HepG2 (cell line): Measurements from ENCODE around the gene EYA2. TPM values are rescaled to one million over a fixed set of nuclear protein-coding genes. Genes with fewer than 3 reads are reported as not detected.
A peak's percentile ranks its signal among the peaks of the same experiment; 100 is the strongest.

Experiments used
- ATAC-seq: fragments of 200-7000 bp; cut with Tn5 transposase; 3 replicates; pipeline ENCODE4 v1.9.1; 2020; ENCODE audit warnings: mild to moderate bottlenecking, moderate library complexity
- BruUV-seq: library from RNA; stranded (reverse); fragments of 400-500 nt; replicated peaks from 2 replicates; lab custom pipeline; 2021; lab: Mats Ljungman, UMichigan
- CTCF ChIA-PET: fragments of 300-600 bp; formaldehyde crosslinking; extraction: SDS; loops from one replicate; lab custom pipeline; 2021; ENCODE audit warnings: low total read pairs, inconsistent platforms, low intra/inter-chr PET ratio; lab: Yijun Ruan, JAX
- POLR2A ChIA-PET: fragments of 350-600 bp; sonication (Branson Sonifier 250); formaldehyde crosslinking; loops from one replicate; lab custom pipeline; 2020; ENCODE audit warnings: antibody characterized with exemption, inconsistent platforms; lab: Yijun Ruan, JAX
- DNase-seq: peaks from one replicate; pipeline ENCODE4 v3.0.0-alpha.2; 2015; ENCODE audit warnings: low spot score
- FAIRE-seq: peaks from 3 replicates; lab custom pipeline; 2011; peaks lifted over from hg19 to GRCh38; lab: Jason Lieb, UNC
- H2AFZ ChIP-seq: one replicate; pipeline ENCODE4 v1.6.1; 2011; ENCODE audit warnings: low read length, inconsistent platforms
- H3K27ac ChIP-seq: fragments of 300-600 bp; 3 replicates; pipeline ENCODE4 v1.8.0; 2011; ENCODE audit warnings: mixed run types, mild to moderate bottlenecking, mixed read lengths, low read length, inconsistent platforms; ENCODE audit not compliant: insufficient read depth; ENCODE audit errors: extremely low read length
- H3K27me3 ChIP-seq, 2 experiments: fragments of 200-600 bp in 1 of 2; 2 replicates in 1 of 2; 3 replicates in 1 of 2; pipeline versions ENCODE4 v1.6.0 to v1.8.0; 2011; ENCODE audit warnings: low read length in 2 of 2, mild to moderate bottlenecking in 2 of 2, moderate library complexity in 2 of 2, inconsistent platforms in 1 of 2; ENCODE audit not compliant: insufficient read depth in 2 of 2, control insufficient read depth in 1 of 2
- H3K36me3 ChIP-seq, 2 experiments: fragments of 200-600 bp in 1 of 2; replicated peaks in 1 of 2; 2 replicates in 1 of 2; 3 replicates in 1 of 2; pipeline versions ENCODE4 v1.5.1 to v1.8.0; 2011; ENCODE audit warnings: low read length in 2 of 2, inconsistent platforms in 1 of 2; ENCODE audit not compliant: insufficient read depth in 2 of 2, control insufficient read depth in 1 of 2
- H3K4me1 ChIP-seq: 2 replicates; pipeline ENCODE4 v1.5.1; 2012; ENCODE audit warnings: low read length, inconsistent platforms; ENCODE audit not compliant: insufficient read depth
- H3K4me2 ChIP-seq: 2 replicates; pipeline ENCODE4 v1.6.0; 2011; ENCODE audit warnings: low read depth, low read length, inconsistent platforms
- H3K4me3 ChIP-seq, 3 experiments: fragments of 200-600 bp in 1 of 3; sonication (generic), shearing (Covaris generic) in 1 of 3; replicated peaks in 1 of 3; 2 replicates each; pipeline ENCODE4 v1.5.1; 2011 to 2016; ENCODE audit warnings: low read length in 3 of 3, inconsistent platforms in 2 of 3, low read depth in 2 of 3, mild to moderate bottlenecking in 2 of 3, control low read depth in 1 of 3, mixed read lengths in 1 of 3; ENCODE audit not compliant: insufficient read depth in 1 of 3
- H3K79me2 ChIP-seq: one replicate; pipeline ENCODE4 v1.6.1; 2011; ENCODE audit warnings: low read length, inconsistent platforms; ENCODE audit not compliant: insufficient read depth
- H3K9ac ChIP-seq: 2 replicates; pipeline ENCODE4 v1.6.0; 2011; ENCODE audit warnings: mild to moderate bottlenecking, low read depth, low read length, inconsistent platforms; ENCODE audit not compliant: insufficient read depth
- H3K9me3 ChIP-seq: 2 replicates; pipeline ENCODE4 v1.5.1; 2012; ENCODE audit warnings: mild to moderate bottlenecking, low read length
- H4K20me1 ChIP-seq: 2 replicates; pipeline ENCODE4 v1.6.0; 2011; ENCODE audit warnings: inconsistent platforms, mild to moderate bottlenecking, low read length, moderate library complexity; ENCODE audit not compliant: insufficient read depth
- AHR ChIP-seq: IDR thresholded peaks from 2 replicates; pipeline ENCODE4 v1.6.1; 2018; ENCODE audit warnings: missing genetic modification reagents, missing compliant biosample characterization
- RFX5 ChIP-seq: IDR thresholded peaks from 2 replicates; pipeline ENCODE4 v1.6.1; 2011; ENCODE audit warnings: low read depth, low read length, improper control_type of control experiment
- SOX13 ChIP-seq, 3 experiments: fragments of 450-650 bp in 1 of 3; sonication (generic) in 1 of 3; formaldehyde crosslinking in 1 of 3; IDR thresholded peaks in 2 of 3; conservative IDR thresholded peaks in 1 of 3; 2 replicates each; pipeline versions ENCODE4 v1.5.0 to v1.6.1; 2016 to 2020; ENCODE audit warnings: antibody characterized with exemption in 1 of 3, mild to moderate bottlenecking in 1 of 3, missing compliant biosample characterization in 1 of 3, missing genetic modification reagents in 1 of 3, moderate library complexity in 1 of 3
- SOX5 ChIP-seq: IDR thresholded peaks from 2 replicates; pipeline ENCODE4 v1.6.1; 2016; ENCODE audit warnings: borderline replicate concordance
- SOX6 ChIP-seq, 2 experiments: fragments of 450-650 bp in 1 of 2; sonication (generic) in 1 of 2; formaldehyde crosslinking in 1 of 2; IDR thresholded peaks; 2 replicates each; pipeline versions ENCODE4 v1.4.0 to v1.6.1; 2017 to 2020; ENCODE audit warnings: antibody characterized with exemption in 1 of 2, mild to moderate bottlenecking in 1 of 2, missing genetic modification reagents in 1 of 2
- ZFP36L1 ChIP-seq: sonication (generic); formaldehyde crosslinking; IDR thresholded peaks from 2 replicates; pipeline ENCODE4 v1.8.0; 2022; ENCODE audit warnings: mild to moderate bottlenecking, missing genetic modification reagents, moderate library complexity
- ZFX ChIP-seq: sonication (generic); formaldehyde crosslinking; IDR thresholded peaks from 2 replicates; pipeline ENCODE4 v1.4.0; 2020; ENCODE audit warnings: mild to moderate bottlenecking, low read depth, missing genetic modification reagents, moderate library complexity
- ZNF296 ChIP-seq: sonication (generic); formaldehyde crosslinking; conservative IDR thresholded peaks from 2 replicates; pipeline ENCODE4 v1.5.0; 2020; ENCODE audit warnings: mild to moderate bottlenecking, missing genetic modification reagents
- ZNF629 ChIP-seq: sonication (generic); formaldehyde crosslinking; conservative IDR thresholded peaks from 2 replicates; pipeline ENCODE4 v1.5.0; 2020; ENCODE audit warnings: missing genetic modification reagents
- WGBS: methylation state at CpG from one replicate; pipeline ENCODE4 v1.1.6; 2017; ENCODE audit warnings: low lambda C conversion rate; 5-methylcytosine and 5-hydroxymethylcytosine counted together
- in situ Hi-C: cut with HindIII; loops from 2 replicates; pipeline ENCODE4 v1.10.0; 2017; ENCODE audit warnings: low pct_unique_long_range_greater_than_20kb; ENCODE audit not compliant: extremely low pct_ligation_motif_present
- intact Hi-C: fragments of 100-400 bp; cut with micrococcal nuclease; formaldehyde crosslinking; loops from one replicate; pipeline ENCODE4 v1.10.0; 2022; ENCODE audit not compliant: unreplicated experiment
- polyA plus RNA-seq, 8 experiments: library from polyadenylated mRNA; depleted of rRNA in 3 of 8; stranded (reverse) in 7 of 8; unstranded in 1 of 8; fragments of >200 nt; fragmentation: Illumina TruSeq in 4 of 8; extraction: Trizol in 4 of 8; gene quantifications; 2 replicates each; pipeline versions ENCODE4 v1.2.1 to v1.2.3, GENCODE V29; 2011 to 2016; ENCODE audit warnings: low read depth in 4 of 8, missing spikeins in 1 of 8, mixed read lengths in 1 of 8; ENCODE audit not compliant: insufficient read depth in 1 of 8
- total RNA-seq, 5 experiments: library from RNA; depleted of rRNA; stranded (reverse); fragments of >200 nt; fragmentation: Illumina TruSeq; extraction: Trizol; gene quantifications; 2 replicates each; pipeline ENCODE4 v1.2.3, GENCODE V29; 2016; ENCODE audit warnings: low read depth in 1 of 5
- TF ChIP-seq, protein P1 (sequence below): IDR thresholded peaks from 2 replicates; pipeline ENCODE4 v1.4.0; 2020; ENCODE audit warnings: mild to moderate bottlenecking, missing genetic modification reagents

Gene EYA2
- total and polyA plus RNA-seq, 2 of the 13 experiments (the other 11 are each of a cell fraction or from before 2014, with no cell fraction given), result not detected

DNA sequence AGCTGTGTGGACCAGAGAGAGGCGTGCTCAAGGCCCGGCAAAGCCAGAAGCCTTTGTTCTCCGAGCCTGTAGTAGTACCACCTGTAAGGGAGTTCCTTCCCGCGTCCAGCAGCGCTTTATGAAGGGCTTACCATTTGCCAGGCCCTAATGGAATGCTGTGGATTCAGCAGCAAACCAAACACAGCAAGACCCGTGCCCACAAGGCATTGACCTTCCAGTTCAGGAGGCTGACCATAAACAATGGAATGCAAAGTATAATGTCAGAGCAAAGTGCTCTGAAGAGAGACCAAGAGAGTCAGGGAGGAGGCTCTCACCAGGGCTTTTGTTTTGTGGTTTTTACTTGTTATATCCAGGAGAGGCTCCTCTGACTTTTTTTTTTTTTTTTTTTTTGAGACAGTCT lies 252.0 kb downstream of the EYA2 start (continued):
- TF ChIP-seq, protein P1, sequence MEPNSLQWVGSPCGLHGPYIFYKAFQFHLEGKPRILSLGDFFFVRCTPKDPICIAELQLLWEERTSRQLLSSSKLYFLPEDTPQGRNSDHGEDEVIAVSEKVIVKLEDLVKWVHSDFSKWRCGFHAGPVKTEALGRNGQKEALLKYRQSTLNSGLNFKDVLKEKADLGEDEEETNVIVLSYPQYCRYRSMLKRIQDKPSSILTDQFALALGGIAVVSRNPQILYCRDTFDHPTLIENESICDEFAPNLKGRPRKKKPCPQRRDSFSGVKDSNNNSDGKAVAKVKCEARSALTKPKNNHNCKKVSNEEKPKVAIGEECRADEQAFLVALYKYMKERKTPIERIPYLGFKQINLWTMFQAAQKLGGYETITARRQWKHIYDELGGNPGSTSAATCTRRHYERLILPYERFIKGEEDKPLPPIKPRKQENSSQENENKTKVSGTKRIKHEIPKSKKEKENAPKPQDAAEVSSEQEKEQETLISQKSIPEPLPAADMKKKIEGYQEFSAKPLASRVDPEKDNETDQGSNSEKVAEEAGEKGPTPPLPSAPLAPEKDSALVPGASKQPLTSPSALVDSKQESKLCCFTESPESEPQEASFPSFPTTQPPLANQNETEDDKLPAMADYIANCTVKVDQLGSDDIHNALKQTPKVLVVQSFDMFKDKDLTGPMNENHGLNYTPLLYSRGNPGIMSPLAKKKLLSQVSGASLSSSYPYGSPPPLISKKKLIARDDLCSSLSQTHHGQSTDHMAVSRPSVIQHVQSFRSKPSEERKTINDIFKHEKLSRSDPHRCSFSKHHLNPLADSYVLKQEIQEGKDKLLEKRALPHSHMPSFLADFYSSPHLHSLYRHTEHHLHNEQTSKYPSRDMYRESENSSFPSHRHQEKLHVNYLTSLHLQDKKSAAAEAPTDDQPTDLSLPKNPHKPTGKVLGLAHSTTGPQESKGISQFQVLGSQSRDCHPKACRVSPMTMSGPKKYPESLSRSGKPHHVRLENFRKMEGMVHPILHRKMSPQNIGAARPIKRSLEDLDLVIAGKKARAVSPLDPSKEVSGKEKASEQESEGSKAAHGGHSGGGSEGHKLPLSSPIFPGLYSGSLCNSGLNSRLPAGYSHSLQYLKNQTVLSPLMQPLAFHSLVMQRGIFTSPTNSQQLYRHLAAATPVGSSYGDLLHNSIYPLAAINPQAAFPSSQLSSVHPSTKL (CRISPR knock-in tag), result 0 out of 2 replicates have a peak, but pooled peaks have one; percentile 25
- TF ChIP-seq SOX13 (IDR thresholded peaks at IDR 0.05) (no peak), SOX13 (CRISPR knock-in tag; conservative IDR thresholded peaks at IDR 0.05 in 1 of 2, IDR thresholded peaks at IDR 0.05 in 1 of 2) (peak in 1 of 2 experiments; percentile 79; a peak in 2 of 4 replicates), ZNF296 (0 out of 2 replicates have a peak, but pooled peaks have one; percentile 28), ZFX (0 out of 2 replicates have a peak, but pooled peaks have one; percentile 5), RFX5 (no peak), AHR (no peak), SOX6 (IDR thresholded peaks at IDR 0.05) (no peak), SOX6 (CRISPR knock-in tag; IDR thresholded peaks at IDR 0.05) (peak; percentile 64), SOX5 (CRISPR knock-in tag) (peak; percentile 76)

DNA sequence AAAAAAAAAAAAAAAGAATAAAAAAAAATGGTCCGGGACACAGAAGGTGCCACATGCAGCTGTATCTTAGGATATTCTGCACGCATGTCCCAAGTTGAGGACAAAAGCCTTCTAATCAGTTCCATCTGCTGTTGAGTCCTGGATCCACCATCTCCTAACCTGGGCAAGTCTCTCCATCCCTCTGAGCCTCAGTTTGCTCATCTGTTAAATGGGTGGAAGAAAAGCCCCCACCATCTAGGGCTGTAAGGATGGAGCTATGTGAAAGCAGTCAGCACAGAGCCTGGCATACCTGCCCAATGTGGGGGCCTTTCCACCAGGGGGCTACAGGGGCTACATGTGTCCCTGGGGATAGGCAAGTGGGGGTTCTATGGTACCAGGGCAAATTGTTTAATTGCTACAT lies 253.4 kb downstream of the EYA2 start:
- no TSS peak for BruUV-seq
- POLR2A ChIA-PET, result no interaction called here

More for the DNA sequence above, 253.4 kb downstream of the EYA2 start:
- Histone ChIP-seq H2AFZ (no peak overlapping the region), H3K36me3 (no peaks in the 10 kb centered on the region), H3K4me2 (no peak overlapping the region), H3K4me1 (peaks cover 38% of the 10 kb centered on the region), H3K27me3 (peaks cover 0 to 6% of the 10 kb centered on the region in 2 experiments; a peak in 2 of 5 replicates), H3K9me3 (no peaks in the 10 kb centered on the region), H4K20me1 (no peaks in the 10 kb centered on the region), H3K79me2 (no peaks in the 10 kb centered on the region), H3K9ac (no peak overlapping the region), H3K4me3 (no peak overlapping the region), H3K27ac (no peak overlapping the region)
- ATAC-seq, result no peak
- WGBS, result 76% methylated on average over 2 of the region's 2 CpGs
- CTCF ChIA-PET, result no interaction called here
- intact Hi-C loops (no loop called here), in situ Hi-C loops (loop anchor here (5.0 kb wide), 1 partner anchor 391 kb away; no protein-coding TSS in a partner anchor)
- TF ChIP-seq ZNF629 (CRISPR knock-in tag) (peak; percentile 94), ZFP36L1 (CRISPR knock-in tag) (no peak)
- FAIRE-seq, result no peak
- no peak for DNase-seq
